Measurements from ENCODE around the gene HECTD1. TPM values are rescaled to one million over a fixed set of nuclear protein-coding genes. Genes with fewer than 3 reads are reported as not detected.
A peak's percentile ranks its signal among the peaks of the same experiment; 100 is the strongest.

HECTD1 gene
- total and polyA plus RNA-seq, 3 experiments from 2014 or later, result 33.6 to 112 (median 101) TPM

- Histone ChIP-seq H3K4me1 (ENCODE audit: insufficient read depth, low read length) (peaks cover 17% of the 10 kb centered on the region), H3K27me3 (ENCODE audit: insufficient read depth, low read length, poor library complexity, severe bottlenecking) (no peaks in the 10 kb centered on the region), H3K4me3 (ENCODE audit: low read length) (no peak overlapping the region), H3K36me3 (ENCODE audit: insufficient read depth, low read length) (peaks cover 25% of the 10 kb centered on the region), H3K9me3 (ENCODE audit: low read length) (no peaks in the 10 kb centered on the region), H3K27ac (ENCODE audit: low read depth, low read length) (no peak overlapping the region)
- peak overlapping the region in 1 of 8 donors; percentile 77 for H3K27ac Mint-ChIP-seq
- peak overlapping the region in 1 of 7 donors; percentile 23 for H3K4me3 Mint-ChIP-seq
- DNase-seq, result no peak
- ChIA-PET POLR2A (no interaction called here), CTCF (interaction anchor here (2.5 kb wide), 1 partner anchor 86 kb away, joined by 9 read pairs; the partner anchor contains the start of gene HECTD1)
- H3K36me3 Mint-ChIP-seq, result peaks cover 17 to 61% (median 20%) of the 10 kb centered on the region in 3 donors
- H3K4me1 Mint-ChIP-seq, result peaks cover 22 to 37% (median 31%) of the 10 kb centered on the region in 3 donors
- no peaks in the 10 kb centered on the region for H3K27me3 Mint-ChIP-seq
- no peaks in the 10 kb centered on the region for H3K9me3 Mint-ChIP-seq
Measured at GRCh38 chr14:31122098-31122611, 85.4 kb downstream of the HECTD1 start.

- Histone ChIP-seq H3K36me3 (ENCODE audit: insufficient read depth, low read length) (peaks cover 40% of the 10 kb centered on the region), H3K27me3 (ENCODE audit: insufficient read depth, low read length, poor library complexity, severe bottlenecking) (no peaks in the 10 kb centered on the region), H3K4me3 (ENCODE audit: low read length) (no peak overlapping the region), H3K4me1 (ENCODE audit: insufficient read depth, low read length) (peaks cover 11% of the 10 kb centered on the region), H3K9me3 (ENCODE audit: low read length) (no peaks in the 10 kb centered on the region), H3K27ac (ENCODE audit: low read depth, low read length) (no peak overlapping the region)
- no peak for DNase-seq
- CTCF ChIA-PET, result no interaction called here
- POLR2A ChIA-PET, result interaction anchor here (0.7 kb wide), 1 partner anchor 186 kb away, joined by 7 read pairs; no protein-coding TSS in a partner anchor
- peaks cover 11 to 17% (median 15%) of the 10 kb centered on the region in 3 donors for H3K4me1 Mint-ChIP-seq
- peaks cover 25 to 81% (median 29%) of the 10 kb centered on the region in 3 donors for H3K36me3 Mint-ChIP-seq
- no peaks in the 10 kb centered on the region for H3K9me3 Mint-ChIP-seq
- H3K27me3 Mint-ChIP-seq, result no peaks in the 10 kb centered on the region
- H3K4me3 Mint-ChIP-seq, result no peak overlapping the region
- H3K27ac Mint-ChIP-seq, result peak overlapping the region in 2 of 8 donors; percentile 13 to 37
Measured at GRCh38 chr14:31118892-31119291, 88.7 kb downstream of the HECTD1 start.

- DNase-seq, result no peak
- Mint-ChIP-seq H3K9me3 (no peaks in the 10 kb centered on the region), H3K27me3 (no peaks in the 10 kb centered on the region), H3K4me3 (no peak overlapping the region), H3K4me1 (no peaks in the 10 kb centered on the region), H3K36me3 (peaks cover 12 to 87% (median 25%) of the 10 kb centered on the region in 3 donors), H3K27ac (peak overlapping the region in 1 of 8 donors; percentile 17)
- CTCF ChIA-PET, result no interaction called here
- POLR2A ChIA-PET, result no interaction called here
- Histone ChIP-seq H3K27me3 (ENCODE audit: insufficient read depth, low read length, poor library complexity, severe bottlenecking) (no peaks in the 10 kb centered on the region), H3K4me1 (ENCODE audit: insufficient read depth, low read length) (no peaks in the 10 kb centered on the region), H3K36me3 (ENCODE audit: insufficient read depth, low read length) (peaks cover 49% of the 10 kb centered on the region), H3K4me3 (ENCODE audit: low read length) (no peak overlapping the region), H3K9me3 (ENCODE audit: low read length) (no peaks in the 10 kb centered on the region), H3K27ac (ENCODE audit: low read depth, low read length) (no peak overlapping the region)
Measured at GRCh38 chr14:31113794-31114193, 93.8 kb downstream of the HECTD1 start.

- Mint-ChIP-seq H3K9me3 (no peaks in the 10 kb centered on the region), H3K4me3 (no peak overlapping the region), H3K27ac (no peak overlapping the region), H3K4me1 (peaks cover 0 to 3% (median 0%) of the 10 kb centered on the region in 3 donors), H3K27me3 (no peaks in the 10 kb centered on the region), H3K36me3 (peaks cover 8 to 89% (median 24%) of the 10 kb centered on the region in 3 donors)
- no peaks in the 10 kb centered on the region for H3K4me1 ChIP-seq (ENCODE audit: insufficient read depth, low read length)
- peaks cover 51% of the 10 kb centered on the region for H3K36me3 ChIP-seq (ENCODE audit: insufficient read depth, low read length)
- H3K4me3 ChIP-seq (ENCODE audit: low read length), result no peak overlapping the region
- H3K9me3 ChIP-seq (ENCODE audit: low read length), result no peaks in the 10 kb centered on the region
- no peak for DNase-seq
- H3K27ac ChIP-seq (ENCODE audit: low read depth, low read length), result no peak overlapping the region
- H3K27me3 ChIP-seq (ENCODE audit: insufficient read depth, low read length, poor library complexity, severe bottlenecking), result no peaks in the 10 kb centered on the region
- ChIA-PET CTCF (no interaction called here), POLR2A (no interaction called here)
Measured at GRCh38 chr14:31110872-31111271, 96.7 kb downstream of the HECTD1 start.

GRCh38 chr14:31109257-31109656 is 98.3 kb downstream of the HECTD1 start:
- Mint-ChIP-seq H3K4me1 (peaks cover 0 to 3% (median 0%) of the 10 kb centered on the region in 3 donors), H3K27me3 (no peaks in the 10 kb centered on the region), H3K4me3 (no peak overlapping the region), H3K36me3 (peaks cover 13 to 90% (median 27%) of the 10 kb centered on the region in 3 donors), H3K9me3 (no peaks in the 10 kb centered on the region), H3K27ac (peak overlapping the region in 1 of 8 donors; percentile 62)
- H3K9me3 ChIP-seq (ENCODE audit: low read length), result no peaks in the 10 kb centered on the region
- CTCF ChIA-PET, result no interaction called here
- no peak overlapping the region for H3K4me3 ChIP-seq (ENCODE audit: low read length)
- H3K4me1 ChIP-seq (ENCODE audit: insufficient read depth, low read length), result no peaks in the 10 kb centered on the region
- H3K36me3 ChIP-seq (ENCODE audit: insufficient read depth, low read length), result peaks cover 50% of the 10 kb centered on the region
- DNase-seq, result no peak
- H3K27ac ChIP-seq (ENCODE audit: low read depth, low read length), result no peak overlapping the region
- H3K27me3 ChIP-seq (ENCODE audit: insufficient read depth, low read length, poor library complexity, severe bottlenecking), result no peaks in the 10 kb centered on the region
- POLR2A ChIA-PET, result no interaction called here

GRCh38 chr14:31106768-31107167 is 100.8 kb downstream of the HECTD1 start:
- DNase-seq, result no peak
- ChIA-PET POLR2A (no interaction called here), CTCF (no interaction called here)
- H3K4me3 Mint-ChIP-seq, result no peak overlapping the region
- no peaks in the 10 kb centered on the region for H3K27me3 ChIP-seq (ENCODE audit: insufficient read depth, low read length, poor library complexity, severe bottlenecking)
- no peaks in the 10 kb centered on the region for H3K4me1 ChIP-seq (ENCODE audit: insufficient read depth, low read length)
- peaks cover 27 to 88% (median 35%) of the 10 kb centered on the region in 3 donors for H3K36me3 Mint-ChIP-seq
- H3K9me3 Mint-ChIP-seq, result no peaks in the 10 kb centered on the region
- H3K4me1 Mint-ChIP-seq, result peaks cover 0 to 3% (median 0%) of the 10 kb centered on the region in 3 donors
- peak overlapping the region in 5 of 8 donors; percentile 5 to 73 (median 35) for H3K27ac Mint-ChIP-seq
- no peak overlapping the region for H3K4me3 ChIP-seq (ENCODE audit: low read length)
- peaks cover 42% of the 10 kb centered on the region for H3K36me3 ChIP-seq (ENCODE audit: insufficient read depth, low read length)
- no peaks in the 10 kb centered on the region for H3K9me3 ChIP-seq (ENCODE audit: low read length)
- H3K27ac ChIP-seq (ENCODE audit: low read depth, low read length), result no peak overlapping the region
- no peaks in the 10 kb centered on the region for H3K27me3 Mint-ChIP-seq

- Histone ChIP-seq H3K36me3 (ENCODE audit: insufficient read depth, low read length) (peaks cover 11% of the 10 kb centered on the region), H3K4me1 (ENCODE audit: insufficient read depth, low read length) (no peaks in the 10 kb centered on the region), H3K27me3 (ENCODE audit: insufficient read depth, low read length, poor library complexity, severe bottlenecking) (no peaks in the 10 kb centered on the region), H3K27ac (ENCODE audit: low read depth, low read length) (no peak overlapping the region), H3K4me3 (ENCODE audit: low read length) (no peak overlapping the region), H3K9me3 (ENCODE audit: low read length) (no peaks in the 10 kb centered on the region)
- no peaks in the 10 kb centered on the region for H3K9me3 Mint-ChIP-seq
- H3K4me3 Mint-ChIP-seq, result no peak overlapping the region
- ChIA-PET POLR2A (no interaction called here), CTCF (no interaction called here)
- H3K27ac Mint-ChIP-seq, result peak overlapping the region in 1 of 8 donors; percentile 66
- no peaks in the 10 kb centered on the region for H3K4me1 Mint-ChIP-seq
- peaks cover 0 to 50% (median 18%) of the 10 kb centered on the region in 3 donors for H3K36me3 Mint-ChIP-seq
- H3K27me3 Mint-ChIP-seq, result no peaks in the 10 kb centered on the region
- DNase-seq, result no peak
Measured at GRCh38 chr14:31097081-31097480, 110.5 kb downstream of the HECTD1 start.

GRCh38 chr14:31096255-31096654 is 111.3 kb downstream of the HECTD1 start:
- Mint-ChIP-seq H3K9me3 (no peaks in the 10 kb centered on the region), H3K27me3 (no peaks in the 10 kb centered on the region)
- H3K27ac ChIP-seq (ENCODE audit: low read depth, low read length), result no peak overlapping the region

More at GRCh38 chr14:31096255-31096654, 111.3 kb downstream of the HECTD1 start:
- H3K36me3 Mint-ChIP-seq, result peaks cover 0 to 42% (median 16%) of the 10 kb centered on the region in 3 donors
- H3K36me3 ChIP-seq (ENCODE audit: insufficient read depth, low read length), result peaks cover 10% of the 10 kb centered on the region
- DNase-seq, result no peak
- no peak overlapping the region for H3K4me3 ChIP-seq (ENCODE audit: low read length)
- no peaks in the 10 kb centered on the region for H3K4me1 ChIP-seq (ENCODE audit: insufficient read depth, low read length)
- ChIA-PET CTCF (no interaction called here), POLR2A (no interaction called here)
- H3K27me3 ChIP-seq (ENCODE audit: insufficient read depth, low read length, poor library complexity, severe bottlenecking), result no peaks in the 10 kb centered on the region
- H3K9me3 ChIP-seq (ENCODE audit: low read length), result no peaks in the 10 kb centered on the region
- no peak overlapping the region for H3K4me3 Mint-ChIP-seq
- peak overlapping the region in 3 of 8 donors; percentile 17 to 59 (median 25) for H3K27ac Mint-ChIP-seq
- no peaks in the 10 kb centered on the region for H3K4me1 Mint-ChIP-seq
